HG03066 (cell line): Measurements from ENCODE around the gene UROD.
"Not testable (repeated sequence)": the region's sequence is repeated elsewhere in the genome, so short reads cannot be mapped to it uniquely, and the experiment has no call there.

Experiments
- ATAC-seq: cut with Tn5 transposase; IDR thresholded peaks from one replicate; pipeline ENCODE4 v1.9.1; 2021; ENCODE audit warnings: low read depth; ENCODE audit not compliant: unreplicated experiment

Gene UROD

GRCh38 chr1:45011837-45012638, at the start of gene UROD:
UROD (plus strand) TSS chr1:45012254; CDS start chr1:45012266, 12 bp downstream.
- ATAC-seq = peak; percentile 60

- ATAC-seq = no peak
Measured at GRCh38 chr1:44962729-44963128, 49.3 kb upstream of the UROD start.

- ATAC-seq = no peak
Measured at GRCh38 chr1:44964396-44964795, 47.7 kb upstream of the UROD start.

DNA sequence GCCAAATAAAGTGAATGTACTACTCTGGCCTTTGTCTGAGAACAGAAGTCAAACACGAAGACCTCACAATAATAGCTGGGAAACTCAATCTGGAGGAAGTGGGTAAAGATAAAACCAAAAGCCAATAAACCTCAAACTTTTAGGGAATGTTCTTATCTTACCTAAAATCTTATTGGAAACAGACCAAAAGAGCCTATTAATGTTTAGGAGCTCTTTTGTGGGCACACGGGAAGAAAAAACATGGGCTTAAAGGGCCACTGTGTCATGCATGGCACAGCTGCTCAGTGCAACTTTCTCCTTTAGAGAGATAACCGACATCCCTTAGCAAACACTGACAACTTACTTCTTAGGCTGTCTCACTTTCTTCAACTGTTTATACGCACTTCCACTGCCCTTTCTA, 41.7 kb upstream of the UROD start:
- no peak for ATAC-seq

GRCh38 chr1:44973645-44974044, 38.4 kb upstream of the UROD start:
- ATAC-seq = no peak

- no peak for ATAC-seq
Measured at GRCh38 chr1:44976252-44976651, 35.8 kb upstream of the UROD start.

- ATAC-seq = not testable (repeated sequence)
Measured at GRCh38 chr1:44977372-44977771, 34.7 kb upstream of the UROD start.

GRCh38 chr1:44985747-44986359, 26.2 kb upstream of the UROD start:
- peak; percentile 7 for ATAC-seq

DNA sequence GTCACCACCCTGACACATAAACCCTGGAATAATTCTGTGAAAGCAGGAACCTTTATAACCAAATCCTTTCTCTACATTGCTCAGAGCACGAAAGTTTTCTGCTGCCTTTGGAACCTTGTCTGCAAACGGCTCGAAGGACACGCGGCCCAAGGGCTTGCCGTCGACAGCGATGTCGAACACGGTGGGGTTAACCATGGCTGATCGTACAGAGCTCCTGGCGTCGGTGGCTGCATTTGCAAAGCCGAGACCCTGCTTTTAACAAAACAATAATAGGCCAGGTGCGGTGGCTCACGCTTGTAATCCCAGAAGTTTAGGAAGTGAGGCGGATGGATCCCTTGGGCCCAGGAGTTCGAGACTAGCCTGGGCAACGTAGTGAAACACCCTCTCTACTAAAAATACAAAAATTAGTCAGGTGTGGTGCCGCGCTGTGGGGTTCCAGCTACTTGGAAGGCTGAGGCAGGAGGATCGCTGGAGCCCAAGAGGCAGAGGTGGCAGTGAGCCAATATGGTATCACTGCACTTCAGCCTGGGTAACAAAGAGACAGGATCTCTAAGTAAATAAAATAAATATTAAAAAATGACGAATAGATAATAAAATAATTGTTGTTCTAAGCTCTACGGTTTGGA, 23.4 kb upstream of the UROD start:
- ATAC-seq = no peak

GRCh38 chr1:44994309-44994898, 17.6 kb upstream of the UROD start:
- ATAC-seq = no peak

- no peak for ATAC-seq
Measured at GRCh38 chr1:44995467-44996238, 16.4 kb upstream of the UROD start.

- no peak for ATAC-seq
Measured at GRCh38 chr1:44999232-44999631, 12.8 kb upstream of the UROD start.

GRCh38 chr1:45001011-45001481, 11.0 kb upstream of the UROD start:
- ATAC-seq = no peak

DNA sequence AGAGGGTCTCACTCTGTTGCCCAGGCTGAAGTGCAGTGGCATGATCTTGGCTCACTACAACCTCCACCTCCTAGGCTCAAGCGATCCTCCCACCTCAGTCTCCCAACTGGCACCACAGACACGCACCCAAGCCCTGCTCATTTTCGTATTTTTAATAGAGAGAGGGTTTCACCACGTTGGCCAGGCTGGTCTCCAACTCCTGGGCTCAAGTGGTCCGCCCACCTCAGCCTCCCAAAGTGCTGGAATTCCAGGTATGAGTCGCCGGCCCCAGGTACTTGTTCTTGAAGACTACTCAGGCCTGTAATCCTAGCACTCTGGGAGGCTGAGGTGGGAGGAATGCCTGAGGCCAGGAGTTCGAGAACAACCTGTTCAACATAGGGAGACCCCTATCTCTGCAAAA, 10.5 kb upstream of the UROD start:
- ATAC-seq = not testable (repeated sequence)

GRCh38 chr1:45002650-45003645, 9.1 kb upstream of the UROD start:
- no peak for ATAC-seq

DNA sequence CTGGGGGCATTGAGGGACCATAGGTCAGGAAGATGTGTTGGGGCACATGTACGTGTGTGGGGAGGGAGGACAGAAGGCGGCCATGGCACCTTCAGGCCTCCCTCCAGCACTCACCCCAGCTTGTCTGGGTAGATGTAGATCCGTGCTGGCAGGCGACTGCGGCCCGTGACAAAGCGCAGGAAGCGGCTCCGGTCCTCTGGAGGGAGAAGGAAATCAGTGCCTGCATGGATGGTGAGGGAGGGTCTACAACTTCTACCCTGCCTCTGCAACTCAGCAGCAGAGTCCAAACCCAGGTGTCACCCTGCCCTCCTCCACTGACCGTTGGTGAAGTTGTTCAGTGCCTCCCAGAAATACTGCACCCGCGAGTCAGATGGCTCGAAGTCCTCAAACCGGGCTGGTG, 8.3 kb upstream of the UROD start:
- ATAC-seq = no peak

- no peak for ATAC-seq
Measured at GRCh38 chr1:45004281-45004920, 7.7 kb upstream of the UROD start.

- no peak for ATAC-seq
Measured at GRCh38 chr1:45005761-45006160, 6.3 kb upstream of the UROD start.

- no peak for ATAC-seq
Measured at GRCh38 chr1:45007311-45007710, 4.7 kb upstream of the UROD start.
